HepG2 (cell line): Measurements from ENCODE around the gene IQCB1. TPM values are rescaled to one million over a fixed set of nuclear protein-coding genes. Genes with fewer than 3 reads are reported as not detected.

Experiments
- ATAC-seq: fragments of 200-7000 bp; cut with Tn5 transposase; 3 replicates; pipeline ENCODE4 v1.9.1; 2020; ENCODE audit warnings: mild to moderate bottlenecking, moderate library complexity
- BruUV-seq: library from RNA; stranded (reverse); fragments of 400-500 nt; replicated peaks from 2 replicates; lab custom pipeline; 2021; lab: Mats Ljungman, UMichigan
- CTCF ChIA-PET: fragments of 300-600 bp; formaldehyde crosslinking; extraction: SDS; loops from one replicate; lab custom pipeline; 2021; ENCODE audit warnings: low total read pairs, inconsistent platforms, low intra/inter-chr PET ratio; lab: Yijun Ruan, JAX
- POLR2A ChIA-PET: fragments of 350-600 bp; sonication (Branson Sonifier 250); formaldehyde crosslinking; loops from one replicate; lab custom pipeline; 2020; ENCODE audit warnings: antibody characterized with exemption, inconsistent platforms; lab: Yijun Ruan, JAX
- DNase-seq: peaks from one replicate; pipeline ENCODE4 v3.0.0-alpha.2; 2015; ENCODE audit warnings: low spot score
- FAIRE-seq: peaks from 3 replicates; lab custom pipeline; 2011; peaks lifted over from hg19 to GRCh38; lab: Jason Lieb, UNC
- H2AFZ ChIP-seq: one replicate; pipeline ENCODE4 v1.6.1; 2011; ENCODE audit warnings: low read length, inconsistent platforms
- H3K27ac ChIP-seq: fragments of 300-600 bp; 3 replicates; pipeline ENCODE4 v1.8.0; 2011; ENCODE audit warnings: mixed run types, mild to moderate bottlenecking, mixed read lengths, low read length, inconsistent platforms; ENCODE audit not compliant: insufficient read depth; ENCODE audit errors: extremely low read length
- H3K27me3 ChIP-seq, 2 experiments: fragments of 200-600 bp in 1 of 2; 2 replicates in 1 of 2; 3 replicates in 1 of 2; pipeline versions ENCODE4 v1.6.0 to v1.8.0; 2011; ENCODE audit warnings: low read length in 2 of 2, mild to moderate bottlenecking in 2 of 2, moderate library complexity in 2 of 2, inconsistent platforms in 1 of 2; ENCODE audit not compliant: insufficient read depth in 2 of 2, control insufficient read depth in 1 of 2
- H3K36me3 ChIP-seq, 2 experiments: fragments of 200-600 bp in 1 of 2; replicated peaks in 1 of 2; 2 replicates in 1 of 2; 3 replicates in 1 of 2; pipeline versions ENCODE4 v1.5.1 to v1.8.0; 2011; ENCODE audit warnings: low read length in 2 of 2, inconsistent platforms in 1 of 2; ENCODE audit not compliant: insufficient read depth in 2 of 2, control insufficient read depth in 1 of 2
- H3K4me1 ChIP-seq: 2 replicates; pipeline ENCODE4 v1.5.1; 2012; ENCODE audit warnings: low read length, inconsistent platforms; ENCODE audit not compliant: insufficient read depth
- H3K4me2 ChIP-seq: 2 replicates; pipeline ENCODE4 v1.6.0; 2011; ENCODE audit warnings: low read depth, low read length, inconsistent platforms
- H3K4me3 ChIP-seq, 3 experiments: fragments of 200-600 bp in 1 of 3; sonication (generic), shearing (Covaris generic) in 1 of 3; replicated peaks in 1 of 3; 2 replicates each; pipeline ENCODE4 v1.5.1; 2011 to 2016; ENCODE audit warnings: low read length in 3 of 3, inconsistent platforms in 2 of 3, low read depth in 2 of 3, mild to moderate bottlenecking in 2 of 3, control low read depth in 1 of 3, mixed read lengths in 1 of 3; ENCODE audit not compliant: insufficient read depth in 1 of 3
- H3K79me2 ChIP-seq: one replicate; pipeline ENCODE4 v1.6.1; 2011; ENCODE audit warnings: low read length, inconsistent platforms; ENCODE audit not compliant: insufficient read depth
- H3K9ac ChIP-seq: 2 replicates; pipeline ENCODE4 v1.6.0; 2011; ENCODE audit warnings: mild to moderate bottlenecking, low read depth, low read length, inconsistent platforms; ENCODE audit not compliant: insufficient read depth
- H3K9me3 ChIP-seq: 2 replicates; pipeline ENCODE4 v1.5.1; 2012; ENCODE audit warnings: mild to moderate bottlenecking, low read length
- H4K20me1 ChIP-seq: 2 replicates; pipeline ENCODE4 v1.6.0; 2011; ENCODE audit warnings: inconsistent platforms, mild to moderate bottlenecking, low read length, moderate library complexity; ENCODE audit not compliant: insufficient read depth
- BCL6 ChIP-seq: IDR thresholded peaks from 2 replicates; pipeline ENCODE4 v1.6.1; 2016; ENCODE audit warnings: missing genetic modification reagents, missing compliant biosample characterization
- HOXA3 ChIP-seq: sonication (generic); formaldehyde crosslinking; IDR thresholded peaks from 2 replicates; pipeline ENCODE4 v1.5.0; 2020; ENCODE audit warnings: missing genetic modification reagents
- PLRG1 ChIP-seq: fragments of 450-650 bp; conservative IDR thresholded peaks from 2 replicates; pipeline ENCODE4 v1.6.1; 2016
- SP4 ChIP-seq: sonication (generic); formaldehyde crosslinking; IDR thresholded peaks from 2 replicates; pipeline ENCODE4 v1.8.1; 2023; ENCODE audit warnings: mild to moderate bottlenecking, missing genetic modification reagents
- ZBTB21 ChIP-seq: sonication (generic); formaldehyde crosslinking; IDR thresholded peaks from 2 replicates; pipeline ENCODE4 v1.4.0; 2020; ENCODE audit warnings: missing genetic modification reagents
- ZFY ChIP-seq: sonication (generic); formaldehyde crosslinking; IDR thresholded peaks from 2 replicates; pipeline ENCODE4 v1.4.0; 2020; ENCODE audit warnings: missing genetic modification reagents
- ZNF142 ChIP-seq: sonication (generic); formaldehyde crosslinking; IDR thresholded peaks from 2 replicates; pipeline ENCODE4 v1.4.0; 2020; ENCODE audit warnings: missing genetic modification reagents
- ZNF253 ChIP-seq: sonication (generic); formaldehyde crosslinking; IDR thresholded peaks from 2 replicates; pipeline ENCODE4 v1.8.0; 2022; ENCODE audit warnings: mild to moderate bottlenecking, missing genetic modification reagents, borderline replicate concordance
- ZNF350 ChIP-seq: sonication (generic); formaldehyde crosslinking; IDR thresholded peaks from 2 replicates; pipeline ENCODE4 v1.4.0; 2020; ENCODE audit warnings: mild to moderate bottlenecking, low read depth, missing genetic modification reagents, borderline replicate concordance
- ZNF570 ChIP-seq: sonication (generic); formaldehyde crosslinking; IDR thresholded peaks from 2 replicates; pipeline ENCODE4 v1.4.0; 2020; ENCODE audit warnings: mild to moderate bottlenecking, missing genetic modification reagents, borderline replicate concordance
- WGBS: methylation state at CpG from one replicate; pipeline ENCODE4 v1.1.6; 2017; ENCODE audit warnings: low lambda C conversion rate; 5-methylcytosine and 5-hydroxymethylcytosine counted together
- in situ Hi-C: cut with HindIII; loops from 2 replicates; pipeline ENCODE4 v1.10.0; 2017; ENCODE audit warnings: low pct_unique_long_range_greater_than_20kb; ENCODE audit not compliant: extremely low pct_ligation_motif_present
- intact Hi-C: fragments of 100-400 bp; cut with micrococcal nuclease; formaldehyde crosslinking; loops from one replicate; pipeline ENCODE4 v1.10.0; 2022; ENCODE audit not compliant: unreplicated experiment
- polyA plus RNA-seq, 8 experiments: library from polyadenylated mRNA; depleted of rRNA in 3 of 8; stranded (reverse) in 7 of 8; unstranded in 1 of 8; fragments of >200 nt; fragmentation: Illumina TruSeq in 4 of 8; extraction: Trizol in 4 of 8; gene quantifications; 2 replicates each; pipeline versions ENCODE4 v1.2.1 to v1.2.3, GENCODE V29; 2011 to 2016; ENCODE audit warnings: low read depth in 4 of 8, missing spikeins in 1 of 8, mixed read lengths in 1 of 8; ENCODE audit not compliant: insufficient read depth in 1 of 8
- total RNA-seq, 5 experiments: library from RNA; depleted of rRNA; stranded (reverse); fragments of >200 nt; fragmentation: Illumina TruSeq; extraction: Trizol; gene quantifications; 2 replicates each; pipeline ENCODE4 v1.2.3, GENCODE V29; 2016; ENCODE audit warnings: low read depth in 1 of 5
- TF ChIP-seq, protein P1 (sequence below): sonication (generic); formaldehyde crosslinking; IDR thresholded peaks from 2 replicates; pipeline ENCODE4 v1.9.0; 2022; ENCODE audit warnings: low read depth, missing genetic modification reagents
- TF ChIP-seq, protein P2 (sequence below): sonication (generic); formaldehyde crosslinking; IDR thresholded peaks from 2 replicates; pipeline ENCODE4 v1.4.0; 2020; ENCODE audit warnings: missing genetic modification reagents

The IQCB1 gene
- total and polyA plus RNA-seq, 2 of the 13 experiments (the other 11 are each of a cell fraction or from before 2014, with no cell fraction given) = 18.0 to 41.4 TPM

- FAIRE-seq = no peak
- ChIA-PET POLR2A (no interaction called here), CTCF (no interaction called here)
- Histone ChIP-seq H3K4me3 (no peak overlapping the region), H3K9ac (no peak overlapping the region), H3K4me2 (no peak overlapping the region), H4K20me1 (no peaks in the 10 kb centered on the region), H3K36me3 (no peaks in the 10 kb centered on the region), H3K27me3 (no peaks in the 10 kb centered on the region), H2AFZ (no peak overlapping the region), H3K27ac (no peak overlapping the region), H3K79me2 (no peaks in the 10 kb centered on the region), H3K9me3 (no peaks in the 10 kb centered on the region), H3K4me1 (no peaks in the 10 kb centered on the region)
- in situ Hi-C loops = no loop called here
- no peak for ATAC-seq
- TF ChIP-seq HOXA3 (CRISPR knock-in tag) (no peak), BCL6 (CRISPR knock-in tag) (no peak), PLRG1 (no peak), ZNF142 (CRISPR knock-in tag) (no peak), ZFY (CRISPR knock-in tag) (no peak), ZNF570 (CRISPR knock-in tag) (no peak), SP4 (no peak), ZNF350 (CRISPR knock-in tag) (no peak), ZBTB21 (no peak), ZNF253 (CRISPR knock-in tag) (no peak)
- TF ChIP-seq, protein P1, sequence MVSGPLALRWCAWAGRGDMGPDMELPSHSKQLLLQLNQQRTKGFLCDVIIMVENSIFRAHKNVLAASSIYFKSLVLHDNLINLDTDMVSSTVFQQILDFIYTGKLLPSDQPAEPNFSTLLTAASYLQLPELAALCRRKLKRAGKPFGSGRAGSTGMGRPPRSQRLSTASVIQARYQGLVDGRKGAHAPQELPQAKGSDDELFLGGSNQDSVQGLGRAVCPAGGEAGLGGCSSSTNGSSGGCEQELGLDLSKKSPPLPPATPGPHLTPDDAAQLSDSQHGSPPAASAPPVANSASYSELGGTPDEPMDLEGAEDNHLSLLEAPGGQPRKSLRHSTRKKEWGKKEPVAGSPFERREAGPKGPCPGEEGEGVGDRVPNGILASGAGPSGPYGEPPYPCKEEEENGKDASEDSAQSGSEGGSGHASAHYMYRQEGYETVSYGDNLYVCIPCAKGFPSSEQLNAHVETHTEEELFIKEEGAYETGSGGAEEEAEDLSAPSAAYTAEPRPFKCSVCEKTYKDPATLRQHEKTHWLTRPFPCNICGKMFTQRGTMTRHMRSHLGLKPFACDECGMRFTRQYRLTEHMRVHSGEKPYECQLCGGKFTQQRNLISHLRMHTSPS (CRISPR knock-in tag) = no peak
- TF ChIP-seq, protein P2, sequence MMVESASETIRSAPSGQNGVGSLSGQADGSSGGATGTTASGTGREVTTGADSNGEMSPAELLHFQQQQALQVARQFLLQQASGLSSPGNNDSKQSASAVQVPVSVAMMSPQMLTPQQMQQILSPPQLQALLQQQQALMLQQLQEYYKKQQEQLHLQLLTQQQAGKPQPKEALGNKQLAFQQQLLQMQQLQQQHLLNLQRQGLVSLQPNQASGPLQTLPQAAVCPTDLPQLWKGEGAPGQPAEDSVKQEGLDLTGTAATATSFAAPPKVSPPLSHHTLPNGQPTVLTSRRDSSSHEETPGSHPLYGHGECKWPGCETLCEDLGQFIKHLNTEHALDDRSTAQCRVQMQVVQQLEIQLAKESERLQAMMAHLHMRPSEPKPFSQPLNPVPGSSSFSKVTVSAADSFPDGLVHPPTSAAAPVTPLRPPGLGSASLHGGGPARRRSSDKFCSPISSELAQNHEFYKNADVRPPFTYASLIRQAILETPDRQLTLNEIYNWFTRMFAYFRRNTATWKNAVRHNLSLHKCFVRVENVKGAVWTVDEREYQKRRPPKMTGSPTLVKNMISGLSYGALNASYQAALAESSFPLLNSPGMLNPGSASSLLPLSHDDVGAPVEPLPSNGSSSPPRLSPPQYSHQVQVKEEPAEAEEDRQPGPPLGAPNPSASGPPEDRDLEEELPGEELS (CRISPR knock-in tag) = no peak
- WGBS = 97% methylated on average over 1 of the region's 1 CpG
- no peak for DNase-seq
- BruUV-seq = no TSS peak
- intact Hi-C loops = no loop called here
These were observed 43.6 kb upstream of the IQCB1 start for GRCh38 chr3:121878411-121878810.
